GM18526 (cell line): ENCODE data around the gene KCNH4.

Experiments used
- POLR2A ChIP-seq: IDR thresholded peaks from 3 replicates; pipeline ENCODE4 v1.6.1; 2011; ENCODE audit not compliant: insufficient read length; ENCODE audit errors: extremely low read depth

Gene KCNH4

GRCh38 chr17:42135151-42135550 lies 45.8 kb downstream of the KCNH4 start:
- no peak for TF ChIP-seq POLR2A

GRCh38 chr17:42133461-42134041 lies 47.4 kb downstream of the KCNH4 start:
- TF ChIP-seq POLR2A = no peak

DNA sequence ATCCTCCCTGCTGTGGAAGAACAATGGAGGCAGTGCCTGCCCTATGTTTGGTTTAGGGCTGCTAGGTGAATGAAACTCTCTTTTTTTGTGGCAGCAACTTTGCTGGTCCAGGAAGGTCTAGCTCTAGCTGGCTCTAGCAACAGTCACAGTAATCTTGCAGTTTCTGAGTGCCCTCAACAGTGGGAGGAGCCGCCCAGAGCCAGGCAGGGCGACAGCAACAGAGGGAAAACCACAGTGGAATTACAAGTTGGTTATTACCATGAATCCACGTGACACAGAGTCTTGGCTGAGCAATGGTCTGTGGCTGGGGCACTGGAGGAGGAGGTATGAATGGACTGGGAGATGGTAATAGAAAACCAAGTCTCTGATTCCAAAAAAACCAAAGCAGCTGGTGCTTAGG lies 48.0 kb downstream of the KCNH4 start:
- no peak for TF ChIP-seq POLR2A

DNA sequence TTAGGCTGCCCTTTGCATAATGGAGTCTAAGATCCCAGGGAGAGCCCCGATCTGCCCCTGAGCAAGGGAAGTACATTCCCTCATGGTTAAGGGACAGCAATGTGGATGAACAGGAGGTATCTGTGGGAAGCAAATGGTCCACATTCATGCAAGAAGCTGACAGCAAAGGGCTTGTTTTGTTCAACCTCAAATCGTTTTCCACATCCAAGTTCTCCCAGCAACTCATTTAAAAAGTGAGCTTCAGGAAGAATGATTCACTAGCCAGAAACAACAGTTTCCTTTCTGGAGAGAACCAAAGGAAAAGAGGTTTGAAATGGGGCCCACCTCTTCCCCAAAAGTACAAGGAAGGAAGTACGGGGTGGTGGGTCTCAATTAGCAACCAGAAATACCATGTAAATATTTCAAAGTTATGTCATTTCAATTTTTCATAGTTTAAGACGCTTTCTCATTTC lies 48.9 kb downstream of the KCNH4 start:
- TF ChIP-seq POLR2A = no peak

- TF ChIP-seq POLR2A = no peak
Observed at GRCh38 chr17:42131232-42131631, 49.7 kb downstream of the KCNH4 start.

GRCh38 chr17:42130310-42130936 lies 50.5 kb downstream of the KCNH4 start:
- TF ChIP-seq POLR2A = no peak

DNA sequence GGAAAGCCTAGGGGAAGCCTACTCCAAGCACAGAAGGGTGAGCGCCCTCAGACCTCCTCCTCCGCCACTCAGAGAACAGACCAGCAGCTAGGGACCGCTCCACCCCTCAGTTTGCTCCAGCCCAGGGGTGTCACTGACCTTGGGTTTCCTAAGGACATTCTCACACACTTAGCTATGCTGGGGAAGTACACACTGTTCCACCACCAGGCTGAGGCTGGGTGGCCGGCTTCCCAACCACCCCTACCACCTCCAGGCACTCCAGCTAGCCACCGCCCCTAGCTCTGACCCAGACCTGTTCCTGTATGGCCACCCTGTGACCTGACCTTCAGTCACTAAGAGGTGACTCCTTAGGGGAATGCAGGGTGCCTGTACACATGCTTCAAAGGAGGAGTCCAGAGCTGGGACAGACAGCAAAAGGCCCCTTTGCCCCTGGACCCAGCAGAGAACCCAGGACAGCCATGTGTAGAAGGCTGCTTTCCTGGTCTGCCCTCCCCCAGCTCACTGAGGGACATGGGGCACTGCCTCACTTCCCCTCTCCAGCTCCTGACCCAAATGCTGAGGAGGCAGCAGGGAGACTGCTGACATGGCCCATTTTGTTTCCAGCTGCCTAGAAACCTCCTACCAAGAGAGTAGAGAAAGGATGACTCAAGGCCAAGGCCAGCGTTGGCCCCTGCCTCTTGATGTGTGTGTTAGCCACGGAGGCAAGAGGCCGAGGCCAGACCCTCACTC lies 51.7 kb downstream of the KCNH4 start:
- no peak for TF ChIP-seq POLR2A

GRCh38 chr17:42127414-42127813 lies 53.5 kb downstream of the KCNH4 start:
- no peak for TF ChIP-seq POLR2A

GRCh38 chr17:42126836-42127235 lies 54.1 kb downstream of the KCNH4 start:
- TF ChIP-seq POLR2A = no peak

- no peak for TF ChIP-seq POLR2A
Observed at GRCh38 chr17:42125565-42125964, 55.4 kb downstream of the KCNH4 start.

DNA sequence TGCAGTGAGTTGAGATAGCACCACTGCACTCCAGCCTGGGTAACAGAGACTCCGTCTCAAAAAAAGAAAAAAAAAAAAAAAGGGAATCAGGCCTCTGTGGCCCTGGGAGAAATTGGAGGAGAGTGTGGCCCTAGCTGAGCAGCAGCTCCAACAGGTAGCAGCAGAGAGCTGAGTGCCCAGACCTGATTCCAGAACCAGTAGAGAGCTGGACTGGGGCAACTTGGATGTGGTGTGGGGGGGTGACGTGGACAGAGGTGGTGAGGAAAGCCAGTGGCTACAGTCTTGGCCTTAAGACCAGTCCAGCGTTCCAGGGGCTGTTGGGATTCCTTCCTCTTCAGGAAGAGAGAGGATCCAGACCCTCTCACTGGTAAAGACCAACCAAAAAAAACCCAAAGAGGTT lies 56.7 kb downstream of the KCNH4 start:
- TF ChIP-seq POLR2A = no peak

- TF ChIP-seq POLR2A = no peak
Observed at GRCh38 chr17:42122371-42123303, 58.3 kb downstream of the KCNH4 start, which contains the start of gene HSPB9. Gene HSPB9 (plus strand): TSS chr17:42122804. CDS start chr17:42122851, 47 bp downstream.

DNA sequence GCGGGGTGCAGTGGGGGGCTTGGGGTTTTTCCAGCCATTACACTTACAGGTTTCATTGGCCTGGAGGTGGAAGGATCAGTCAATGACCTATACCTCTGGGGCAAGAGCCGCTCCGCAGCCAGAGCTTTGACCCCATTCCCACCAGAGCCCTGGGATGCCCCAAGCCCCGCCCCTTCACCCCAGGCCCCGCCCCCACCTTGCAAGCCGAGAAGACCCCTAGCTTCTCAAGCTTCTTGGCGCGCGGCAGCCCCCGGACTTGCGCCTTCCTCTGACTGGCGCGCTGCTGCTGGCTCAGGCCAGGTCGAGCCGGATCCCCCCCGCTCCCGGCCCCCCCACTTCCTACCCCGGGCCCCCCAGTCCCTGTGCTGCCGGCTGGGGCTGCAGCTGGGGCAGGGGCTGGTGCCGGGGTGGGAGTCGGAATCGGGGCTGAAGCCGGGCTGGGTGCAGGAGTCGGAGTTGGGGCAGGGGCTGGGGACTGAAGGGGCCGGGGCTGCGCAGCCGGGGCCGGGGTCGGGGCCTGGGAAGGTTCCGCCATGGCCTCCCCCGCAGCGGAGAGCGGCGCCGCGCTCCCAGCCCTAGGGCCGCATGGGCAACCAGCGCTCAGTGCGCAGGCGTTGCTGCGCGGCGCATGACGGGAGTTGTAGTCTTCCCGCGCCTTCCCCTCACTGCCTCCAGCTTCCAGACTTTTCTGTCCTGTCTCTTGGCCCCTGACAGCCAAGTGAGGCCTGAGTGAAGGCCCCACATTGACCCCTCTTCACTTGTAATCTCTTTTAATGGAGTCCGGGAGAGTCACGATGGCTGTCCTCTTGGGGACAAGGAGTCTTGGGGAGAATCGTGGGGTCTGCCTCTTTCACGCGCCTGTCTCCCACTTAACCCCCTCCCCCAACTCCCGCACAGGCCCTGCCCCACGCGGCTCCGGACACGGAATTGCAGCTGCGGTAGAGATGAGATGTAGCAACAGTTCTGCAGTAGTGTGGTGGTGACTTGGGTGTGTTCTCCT lies 59.9 kb downstream of the KCNH4 start, which contains the start of gene KAT2A:
TSS of gene KAT2A (minus strand) at position 598 of the 1,000 bp plus-strand sequence. CDS start at position 535, 63 bp downstream.
- peak; percentile 81 for TF ChIP-seq POLR2A

DNA sequence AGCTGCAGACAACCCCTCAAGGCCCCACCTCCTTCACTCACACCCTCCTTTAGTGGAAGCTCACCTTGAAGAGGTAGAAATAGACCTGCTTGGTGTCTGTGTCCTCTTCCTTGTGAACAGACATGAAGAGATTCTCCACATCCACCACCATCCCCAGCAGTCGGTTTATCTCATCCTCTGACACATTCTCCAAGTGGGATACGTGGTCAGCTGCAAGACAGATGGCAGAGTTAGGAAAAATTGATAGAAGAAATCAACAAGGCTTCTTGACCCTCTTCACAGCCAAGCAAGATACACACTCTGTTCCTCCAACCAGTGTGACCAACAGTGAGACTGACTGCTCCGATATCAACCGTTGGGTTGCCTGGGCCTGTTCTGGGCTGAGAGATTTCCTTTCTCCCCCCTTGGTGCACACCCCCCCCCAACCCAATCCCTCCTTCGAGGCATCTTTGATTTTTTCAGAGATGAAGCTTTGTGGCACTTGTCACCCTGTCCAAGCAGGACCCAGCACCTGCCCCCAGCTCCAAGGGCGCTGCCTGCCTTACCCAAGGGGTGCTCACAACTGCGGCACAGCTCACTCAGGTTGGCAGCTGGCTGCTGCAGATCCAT lies 60.7 kb downstream of the KCNH4 start:
- no peak for TF ChIP-seq POLR2A

DNA sequence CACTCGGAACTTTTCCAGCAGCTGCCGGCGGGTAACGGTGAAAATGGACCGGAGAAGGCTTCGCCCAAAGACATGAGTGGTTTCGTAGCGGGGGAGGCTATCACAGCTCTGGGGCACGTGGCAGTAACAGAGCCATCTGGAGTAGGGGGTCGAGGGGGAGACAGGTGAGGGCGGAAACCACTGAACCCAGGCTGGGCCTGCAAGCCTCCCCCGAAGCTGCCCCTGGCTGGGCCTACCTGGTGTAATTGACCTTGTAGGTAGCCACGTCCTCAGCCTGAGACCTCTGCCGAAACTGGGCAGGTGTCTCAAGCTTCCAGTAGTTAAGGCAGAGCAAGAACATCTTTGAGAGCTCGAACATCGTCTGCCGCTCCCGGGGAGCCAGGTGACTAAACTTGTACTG lies 61.6 kb downstream of the KCNH4 start:
- no peak for TF ChIP-seq POLR2A
